NB4 (cell line): Measurements from ENCODE around the gene CLASP1.

Experiments used
- DNase-seq: peaks from one replicate; pipeline ENCODE4 v3.0.0; 2010; ENCODE audit warnings: low read depth
- H3K4me3 ChIP-seq: one replicate; pipeline ENCODE4 v1.5.1; 2011; ENCODE audit warnings: mild to moderate bottlenecking, low read depth, low read length, moderate library complexity
- MYC ChIP-seq: IDR thresholded peaks from 2 replicates; pipeline ENCODE4 v1.6.1; 2011; ENCODE audit warnings: low read depth, low read length
- POLR2A ChIP-seq: IDR thresholded peaks from 2 replicates; pipeline ENCODE4 v1.6.1; 2011; ENCODE audit warnings: mild to moderate bottlenecking; ENCODE audit not compliant: insufficient read length; ENCODE audit errors: extremely low read depth
- TF ChIP-seq, protein P1 (sequence below): IDR thresholded peaks from one replicate; pipeline ENCODE4 v1.5.1; 2012; ENCODE audit warnings: low read depth, low read length
- TF ChIP-seq, protein P2 (sequence below): IDR thresholded peaks from 2 replicates; pipeline ENCODE4 v1.6.1; 2011; ENCODE audit warnings: low read depth, low read length

CLASP1 gene

DNA sequence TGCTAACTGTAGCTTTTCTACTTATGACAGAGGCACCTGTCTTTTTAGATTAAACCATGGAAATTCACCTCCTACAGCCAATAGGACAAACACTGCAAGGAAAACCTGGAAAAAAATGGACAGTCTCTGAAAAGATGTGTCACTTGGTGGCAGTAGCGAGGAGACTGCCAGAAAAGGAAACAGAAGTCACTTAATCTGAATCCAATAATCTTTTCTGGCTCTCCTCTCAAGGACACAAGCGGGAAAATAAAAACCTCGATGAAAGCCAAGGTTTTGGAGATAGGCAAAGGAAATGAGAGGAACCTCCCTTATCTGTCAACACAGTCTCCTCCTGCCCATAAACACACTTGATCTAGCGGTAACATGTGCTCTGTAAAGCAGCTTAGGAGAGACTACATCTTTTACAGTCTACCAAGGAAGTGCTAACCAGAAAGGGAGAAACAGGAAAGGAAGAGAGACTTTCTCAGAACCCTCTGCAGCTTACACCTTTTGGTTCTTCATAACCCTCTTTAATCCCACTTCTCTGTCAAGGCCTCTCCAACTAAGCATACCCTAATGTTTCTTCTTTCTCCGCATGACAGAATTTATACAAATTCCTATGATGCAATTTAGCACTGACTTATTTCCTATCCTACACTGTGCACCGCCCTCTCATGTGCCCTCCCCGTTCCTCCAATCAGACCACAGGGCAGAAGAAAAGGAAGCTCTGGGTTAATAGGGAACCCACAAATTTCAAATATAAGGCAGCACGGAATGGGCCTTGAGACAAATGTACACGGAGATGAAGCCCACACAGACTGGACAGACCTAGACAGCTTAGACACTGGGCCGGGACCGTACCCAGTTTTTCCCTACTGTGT lies 52.8 kb downstream of the CLASP1 start:
- peak overlapping the region; percentile 71 for H3K4me3 ChIP-seq
- TF ChIP-seq, protein P1, sequence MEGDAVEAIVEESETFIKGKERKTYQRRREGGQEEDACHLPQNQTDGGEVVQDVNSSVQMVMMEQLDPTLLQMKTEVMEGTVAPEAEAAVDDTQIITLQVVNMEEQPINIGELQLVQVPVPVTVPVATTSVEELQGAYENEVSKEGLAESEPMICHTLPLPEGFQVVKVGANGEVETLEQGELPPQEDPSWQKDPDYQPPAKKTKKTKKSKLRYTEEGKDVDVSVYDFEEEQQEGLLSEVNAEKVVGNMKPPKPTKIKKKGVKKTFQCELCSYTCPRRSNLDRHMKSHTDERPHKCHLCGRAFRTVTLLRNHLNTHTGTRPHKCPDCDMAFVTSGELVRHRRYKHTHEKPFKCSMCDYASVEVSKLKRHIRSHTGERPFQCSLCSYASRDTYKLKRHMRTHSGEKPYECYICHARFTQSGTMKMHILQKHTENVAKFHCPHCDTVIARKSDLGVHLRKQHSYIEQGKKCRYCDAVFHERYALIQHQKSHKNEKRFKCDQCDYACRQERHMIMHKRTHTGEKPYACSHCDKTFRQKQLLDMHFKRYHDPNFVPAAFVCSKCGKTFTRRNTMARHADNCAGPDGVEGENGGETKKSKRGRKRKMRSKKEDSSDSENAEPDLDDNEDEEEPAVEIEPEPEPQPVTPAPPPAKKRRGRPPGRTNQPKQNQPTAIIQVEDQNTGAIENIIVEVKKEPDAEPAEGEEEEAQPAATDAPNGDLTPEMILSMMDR: peak; percentile 65
- peak; percentile 23 for TF ChIP-seq POLR2A
- TF ChIP-seq, protein P2, sequence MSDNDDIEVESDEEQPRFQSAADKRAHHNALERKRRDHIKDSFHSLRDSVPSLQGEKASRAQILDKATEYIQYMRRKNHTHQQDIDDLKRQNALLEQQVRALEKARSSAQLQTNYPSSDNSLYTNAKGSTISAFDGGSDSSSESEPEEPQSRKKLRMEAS: peak; percentile 68
- TF ChIP-seq MYC: peak; percentile 54
- peak; percentile 91 for DNase-seq

DNA sequence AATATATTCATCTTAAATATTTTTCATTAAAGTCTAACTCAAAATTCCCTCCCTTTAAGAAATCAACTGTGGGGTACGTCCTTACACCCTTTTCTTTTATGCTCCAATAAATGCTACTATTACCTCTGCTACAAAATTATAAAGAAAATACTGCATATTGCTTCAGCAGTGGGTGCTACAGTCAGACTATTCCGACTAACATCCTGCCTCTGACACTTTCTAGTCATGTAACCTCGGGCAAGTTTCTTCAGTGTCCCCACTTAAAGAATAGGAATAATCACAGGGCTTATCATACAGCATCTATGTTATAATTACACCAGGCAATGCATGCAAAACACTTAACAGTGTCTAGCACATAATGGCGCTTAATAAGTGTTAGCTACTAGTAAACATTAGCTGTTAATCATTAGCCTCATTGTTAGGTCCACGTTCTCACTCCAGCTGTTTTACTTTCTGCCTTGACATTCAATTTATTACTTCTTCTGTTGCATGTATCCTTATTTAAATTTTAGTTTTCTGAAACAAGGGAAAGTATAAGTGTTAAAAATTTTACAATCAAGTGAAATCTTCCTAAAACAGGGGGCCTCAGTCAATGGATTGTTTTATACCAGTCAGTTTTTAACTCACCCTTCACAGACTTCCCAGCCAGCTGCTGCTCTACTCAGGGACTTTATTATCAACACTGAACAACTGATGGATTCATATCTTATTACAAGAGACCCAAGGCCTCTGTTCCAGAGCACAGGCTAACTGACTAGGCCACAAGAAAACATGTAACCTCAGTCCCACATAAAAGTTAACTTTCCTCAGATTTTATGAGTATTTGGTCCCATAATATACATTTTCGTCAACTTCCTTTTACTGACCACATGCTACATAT lies 54.0 kb downstream of the CLASP1 start:
- H3K4me3 ChIP-seq: no peak overlapping the region
- no peak for DNase-seq
- TF ChIP-seq POLR2A: no peak
- TF ChIP-seq MYC: no peak
- TF ChIP-seq, protein P1: no peak
- TF ChIP-seq, protein P2: no peak

DNA sequence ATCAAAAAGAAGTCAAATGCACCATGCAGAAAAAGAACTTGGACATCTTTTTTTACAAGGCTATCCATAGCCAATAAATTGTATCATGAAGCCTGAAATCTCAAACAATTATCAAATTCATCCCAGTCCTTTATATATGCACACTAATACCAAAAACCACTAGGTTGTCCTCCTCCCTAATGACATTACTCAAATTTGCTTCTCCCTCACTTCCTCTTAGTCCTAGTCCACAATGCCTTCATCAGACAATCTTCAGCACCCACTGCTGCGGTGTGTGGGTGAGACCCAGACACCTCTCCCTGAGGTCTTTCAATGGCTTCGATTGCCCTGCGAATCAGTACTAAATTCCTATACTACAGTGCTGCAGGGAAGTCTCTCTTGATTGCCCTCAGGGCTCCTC lies 58.1 kb downstream of the CLASP1 start:
- DNase-seq: peak; percentile 39
- no peak overlapping the region for H3K4me3 ChIP-seq
- TF ChIP-seq MYC: no peak

DNA sequence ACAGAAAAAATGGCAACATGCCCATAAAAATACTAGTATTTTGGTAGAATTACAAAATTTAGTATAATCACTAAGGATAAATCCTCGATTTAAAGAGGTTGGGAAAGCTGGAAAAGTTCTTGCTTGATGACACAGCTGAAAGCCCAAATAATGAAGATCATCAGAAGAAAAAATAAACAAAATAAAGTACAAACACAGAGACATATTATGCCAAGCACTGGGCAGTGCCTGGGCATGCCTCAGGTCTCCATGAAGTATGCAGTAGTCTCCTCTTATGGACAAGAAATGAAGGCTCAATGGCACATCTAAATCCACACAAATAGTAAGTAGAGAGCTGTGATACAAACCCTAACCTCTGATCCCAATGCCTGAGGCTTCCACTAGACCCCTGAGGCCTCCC lies 60.9 kb downstream of the CLASP1 start:
- DNase-seq: no peak
- no peak for TF ChIP-seq POLR2A
- H3K4me3 ChIP-seq: no peak overlapping the region

DNA sequence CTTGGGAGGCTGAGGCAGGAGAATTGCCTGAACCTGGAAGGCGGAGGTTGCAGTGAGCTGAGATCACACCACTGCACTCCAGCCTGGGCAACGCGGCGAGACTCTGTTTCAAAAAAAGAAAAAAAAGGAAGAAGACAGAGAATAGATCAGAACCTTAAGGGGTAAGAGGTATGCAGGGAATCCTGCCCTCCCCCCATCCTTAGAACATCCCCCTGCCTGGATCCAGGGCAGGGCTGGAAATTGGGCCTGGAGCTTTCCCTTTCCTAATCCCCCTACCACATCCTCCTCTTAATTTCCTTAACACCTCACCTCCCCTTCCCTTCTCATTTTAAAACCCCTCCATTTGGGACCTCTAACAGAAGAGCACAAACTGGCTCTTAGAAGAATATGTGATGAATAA lies 62.1 kb downstream of the CLASP1 start:
- H3K4me3 ChIP-seq: no peak overlapping the region
- TF ChIP-seq, protein P1: no peak
- TF ChIP-seq POLR2A (no peak), MYC (no peak)
- TF ChIP-seq, protein P2: no peak
- no peak for DNase-seq

DNA sequence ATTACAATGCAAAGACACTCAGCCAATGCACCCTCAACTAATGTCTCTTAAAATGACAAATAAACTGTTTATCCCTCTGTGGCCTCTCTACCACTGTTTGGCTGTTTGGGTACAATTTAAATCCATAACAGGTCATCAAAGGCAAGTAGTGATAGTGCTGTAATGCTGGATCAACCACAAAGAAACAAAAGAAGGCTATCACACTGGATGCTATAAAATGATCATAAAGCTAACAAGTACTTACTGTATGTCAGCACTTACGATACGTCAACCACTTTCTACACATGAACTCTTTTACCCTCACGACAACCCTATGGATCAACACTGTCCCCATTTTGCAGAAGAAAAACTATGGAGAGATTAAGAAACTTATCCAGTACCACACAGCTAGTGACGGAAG lies 64.5 kb downstream of the CLASP1 start:
- no peak for DNase-seq
- TF ChIP-seq, protein P2: no peak
- TF ChIP-seq, protein P1: no peak
- no peak for TF ChIP-seq POLR2A
- TF ChIP-seq MYC: no peak

DNA sequence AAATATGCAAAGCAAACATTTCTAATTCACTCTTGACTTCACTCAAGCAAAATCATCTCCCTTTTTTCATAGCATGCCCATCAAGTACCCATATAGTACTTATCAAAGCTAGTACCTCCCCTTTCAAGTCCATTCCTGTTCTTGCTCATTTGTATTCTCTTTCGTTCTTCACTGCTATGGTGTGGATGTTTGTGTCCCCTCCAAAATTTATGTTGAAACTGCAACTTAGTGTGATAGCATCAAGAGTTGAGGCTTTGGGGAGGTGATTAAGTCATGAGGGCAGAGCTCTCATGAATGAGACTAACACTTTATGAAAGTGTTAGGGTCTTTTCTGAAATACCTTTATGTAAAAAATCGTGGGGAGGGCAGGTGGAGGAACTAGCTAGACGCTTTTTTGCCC lies 65.7 kb downstream of the CLASP1 start:
- TF ChIP-seq, protein P2: no peak
- TF ChIP-seq, protein P1: no peak
- TF ChIP-seq POLR2A (no peak), MYC (no peak)
- DNase-seq: no peak
- H3K4me3 ChIP-seq: no peak overlapping the region

More for the DNA sequence above, 64.5 kb downstream of the CLASP1 start:
- no peak overlapping the region for H3K4me3 ChIP-seq
